NCI-H2029 treated with DMSO at 0.1 percent for 48 hours (cell line): Measurements from ENCODE around the gene BLOC1S3.

Source experiments
- DNase-seq: peaks from one replicate; lab custom pipeline; 2025; lab: John Stamatoyannopoulos, UW

Gene BLOC1S3, protein sequence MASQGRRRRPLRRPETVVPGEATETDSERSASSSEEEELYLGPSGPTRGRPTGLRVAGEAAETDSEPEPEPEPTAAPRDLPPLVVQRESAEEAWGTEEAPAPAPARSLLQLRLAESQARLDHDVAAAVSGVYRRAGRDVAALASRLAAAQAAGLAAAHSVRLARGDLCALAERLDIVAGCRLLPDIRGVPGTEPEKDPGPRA

DNA sequence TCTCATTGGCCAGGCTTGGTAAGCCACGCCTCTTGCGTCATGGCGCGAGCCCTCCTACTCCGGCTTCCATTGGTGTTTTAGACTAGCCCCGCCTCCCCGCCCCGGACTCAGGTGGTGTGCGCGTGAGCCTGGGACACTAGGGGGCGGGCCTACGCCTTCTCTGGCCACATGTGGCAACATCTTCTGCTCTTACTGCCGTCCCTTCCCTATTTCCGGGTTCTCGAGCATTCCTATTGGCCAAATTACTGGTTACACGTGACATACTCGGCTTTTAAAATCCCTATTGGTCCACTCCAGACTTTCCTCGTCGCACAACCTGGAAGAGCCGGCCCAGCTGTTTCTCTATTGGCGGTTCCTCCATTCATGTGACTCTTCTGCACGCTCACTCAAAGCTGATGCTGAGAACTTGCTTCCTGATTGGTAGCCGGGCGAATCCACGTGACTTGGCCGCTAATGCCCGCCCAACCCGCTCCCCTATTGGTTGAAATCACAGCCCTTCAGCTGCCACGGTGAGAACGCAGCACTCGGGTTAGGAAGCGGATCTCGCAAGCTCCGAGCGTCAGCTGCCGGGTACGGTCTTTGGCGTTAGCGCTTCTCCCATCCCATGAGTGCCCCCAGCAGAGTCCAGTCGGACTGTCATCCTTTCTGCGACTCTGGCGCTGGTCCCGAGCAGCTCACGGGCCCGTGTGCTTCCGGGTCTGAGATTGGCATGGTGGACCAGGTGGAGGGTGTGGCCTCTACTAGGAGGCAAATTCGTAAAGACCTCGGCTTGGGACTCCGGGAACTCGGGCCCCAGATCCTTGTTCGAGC is at the start of gene BLOC1S3:
Gene BLOC1S3 (plus strand): TSS at position 523 of the 810 bp plus-strand sequence. CDS start 513 bp downstream, outside the sequence.
- peak; percentile 99 for DNase-seq

DNA sequence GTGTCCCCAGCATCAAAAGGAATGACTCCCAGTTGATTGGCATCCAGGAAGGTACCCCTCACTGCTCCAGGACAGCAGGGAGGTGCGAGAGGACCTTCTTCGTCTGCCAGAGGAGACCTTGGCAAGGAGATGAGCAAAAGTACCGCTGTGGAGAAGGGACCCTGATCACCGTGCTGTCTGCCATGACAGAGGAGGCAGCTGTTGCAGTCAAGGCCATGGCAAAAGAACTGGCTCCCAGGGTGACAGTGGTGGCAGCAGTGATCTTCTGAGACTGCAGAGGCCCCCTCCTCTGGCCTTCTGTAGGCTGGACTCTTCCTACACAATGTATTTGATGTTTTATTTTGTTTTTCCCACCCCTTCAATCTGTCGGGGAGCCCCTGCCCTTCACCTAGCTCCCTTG is 49.8 kb upstream of the BLOC1S3 start:
- DNase-seq = no peak

DNA sequence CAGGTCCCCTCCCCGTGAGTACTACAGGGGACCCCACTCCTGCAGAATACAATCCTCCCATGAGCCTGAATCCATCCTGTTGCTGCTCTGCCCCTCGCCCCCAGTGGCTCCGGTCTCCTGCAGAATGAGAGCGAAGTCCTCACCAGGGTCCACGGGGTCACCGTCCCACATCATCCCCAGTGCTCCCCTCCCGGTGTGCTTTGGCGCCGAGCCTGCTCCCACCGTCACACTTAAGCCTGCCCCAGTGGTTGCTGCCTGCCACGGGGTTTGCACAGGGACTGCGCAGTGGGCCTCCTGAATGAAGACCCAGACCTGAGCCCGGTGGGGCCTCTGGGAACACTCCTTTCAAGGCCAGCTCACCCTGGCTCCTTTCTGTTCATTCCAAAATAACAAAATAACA is 48.3 kb upstream of the BLOC1S3 start:
- DNase-seq = no peak

DNA sequence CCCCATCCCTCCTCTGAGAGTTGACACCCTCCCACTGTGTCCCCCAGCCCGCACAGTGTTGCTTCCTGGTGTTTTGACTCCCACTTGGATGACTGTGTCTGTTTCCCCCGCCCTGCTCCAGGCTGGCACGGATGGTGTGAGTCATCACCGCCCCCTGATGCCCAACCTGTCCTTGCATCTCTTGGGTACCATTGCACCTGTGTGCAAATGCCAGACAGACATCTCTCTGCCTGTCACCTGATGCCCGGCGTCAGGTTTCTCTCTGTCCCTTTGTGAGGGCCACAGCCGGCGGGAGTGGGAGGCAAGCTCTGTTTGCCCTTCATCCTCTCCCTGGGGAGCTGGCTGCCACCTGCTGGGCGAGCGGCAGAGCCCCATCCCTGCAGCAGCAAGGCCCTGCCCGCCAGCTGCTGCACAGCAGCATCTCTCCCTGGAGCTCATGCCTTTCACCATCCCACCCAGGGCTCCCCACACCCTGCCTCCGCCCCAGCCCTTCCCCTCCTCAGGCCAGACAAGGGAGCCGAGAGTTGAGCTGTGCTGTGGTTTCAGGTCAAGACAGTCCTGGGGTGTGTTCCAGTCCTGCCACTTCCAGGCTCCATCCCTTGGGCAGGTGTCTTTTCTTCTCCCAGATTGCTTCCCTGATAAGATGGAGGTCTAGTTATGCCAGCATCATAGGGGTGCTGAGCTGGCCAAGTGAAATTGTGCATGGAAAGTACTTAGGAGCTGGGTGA is 47.5 kb upstream of the BLOC1S3 start:
- DNase-seq = peak; percentile 84

DNA sequence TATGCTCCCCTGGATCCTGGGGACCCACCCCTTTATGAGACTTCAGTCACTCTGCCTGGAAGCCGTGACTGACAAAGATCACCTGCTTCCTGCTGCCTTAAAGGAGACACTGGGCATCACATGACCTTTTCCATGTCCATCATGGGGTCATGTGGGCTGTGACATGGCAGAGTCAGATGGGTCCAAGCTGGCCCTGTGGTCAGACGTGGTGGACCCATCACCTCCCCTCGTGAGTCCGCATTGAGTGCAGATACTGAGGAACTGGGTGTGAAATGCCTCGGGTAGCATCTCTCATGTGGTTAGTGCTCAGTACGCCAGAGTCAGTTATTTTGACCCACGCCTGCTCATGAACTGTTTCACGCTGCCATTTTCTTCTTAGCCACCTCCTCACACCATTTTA is 44.9 kb upstream of the BLOC1S3 start:
- no peak for DNase-seq

DNA sequence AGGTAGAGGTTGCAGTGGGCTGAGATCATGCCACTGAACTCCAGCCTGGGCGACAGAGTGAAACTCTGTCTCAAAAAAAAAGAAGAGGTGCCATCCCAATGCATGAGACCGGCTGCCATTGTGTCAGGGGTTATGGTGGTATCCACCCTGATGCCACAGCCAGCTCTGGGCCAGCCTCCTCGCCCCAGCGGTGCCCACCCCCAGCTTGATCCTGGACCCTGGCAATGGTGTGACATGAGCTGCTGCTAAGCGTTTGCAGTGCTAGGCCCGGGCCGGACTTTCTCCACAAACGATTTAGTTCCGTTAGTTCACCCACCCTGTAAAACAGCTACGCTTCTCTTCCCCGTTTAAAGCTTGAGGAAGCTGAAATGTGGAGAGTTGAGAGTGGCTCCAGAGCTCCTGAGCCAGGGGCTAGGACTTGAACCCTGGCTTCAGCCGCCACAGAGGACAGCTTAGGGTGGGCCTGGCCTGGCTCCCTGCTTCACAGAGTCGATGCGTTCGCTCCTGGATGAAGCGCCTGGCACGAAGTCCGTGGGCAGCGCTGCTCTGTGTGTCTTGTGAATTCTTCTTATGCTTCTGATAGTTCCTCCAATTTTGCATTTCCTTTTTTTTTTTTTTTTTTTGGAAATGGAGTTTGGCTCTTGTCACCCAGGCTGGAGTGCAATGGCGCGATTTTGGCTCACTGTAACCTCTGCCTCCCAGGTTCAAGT is 43.3 kb upstream of the BLOC1S3 start:
- DNase-seq = no peak

DNA sequence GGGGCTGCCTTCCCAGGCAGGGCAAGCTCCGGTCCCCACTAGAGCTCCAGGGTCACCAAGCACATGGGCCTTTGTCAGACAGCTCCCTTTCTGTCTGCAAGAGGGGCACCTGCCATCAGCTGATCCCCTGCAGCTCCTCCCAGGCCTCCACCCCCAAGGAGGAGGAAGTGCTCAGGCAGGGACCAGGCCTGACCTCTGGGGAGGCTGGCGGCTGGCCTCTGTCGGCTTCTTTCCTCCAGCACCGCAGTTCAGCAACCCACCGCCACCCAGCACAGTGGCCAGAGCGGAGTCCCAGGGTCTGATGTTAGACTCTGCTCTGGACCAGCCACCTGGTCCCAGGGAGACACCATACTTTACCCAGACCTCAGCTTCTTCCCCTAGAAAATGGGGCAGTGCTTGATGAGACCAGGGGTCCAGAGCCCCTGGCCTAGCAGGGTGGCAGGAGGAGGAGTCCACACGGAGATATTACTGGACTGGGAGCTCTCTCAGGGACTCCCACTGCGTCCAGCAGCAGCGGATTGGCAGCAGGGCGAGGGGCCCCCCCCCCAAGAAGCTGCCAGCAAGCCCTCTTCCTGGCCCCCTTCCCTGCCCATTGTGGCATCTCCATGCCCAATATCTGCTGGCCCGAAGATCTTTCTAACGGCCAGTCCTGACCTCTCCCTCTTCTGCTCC is 41.9 kb upstream of the BLOC1S3 start:
- no peak for DNase-seq

DNA sequence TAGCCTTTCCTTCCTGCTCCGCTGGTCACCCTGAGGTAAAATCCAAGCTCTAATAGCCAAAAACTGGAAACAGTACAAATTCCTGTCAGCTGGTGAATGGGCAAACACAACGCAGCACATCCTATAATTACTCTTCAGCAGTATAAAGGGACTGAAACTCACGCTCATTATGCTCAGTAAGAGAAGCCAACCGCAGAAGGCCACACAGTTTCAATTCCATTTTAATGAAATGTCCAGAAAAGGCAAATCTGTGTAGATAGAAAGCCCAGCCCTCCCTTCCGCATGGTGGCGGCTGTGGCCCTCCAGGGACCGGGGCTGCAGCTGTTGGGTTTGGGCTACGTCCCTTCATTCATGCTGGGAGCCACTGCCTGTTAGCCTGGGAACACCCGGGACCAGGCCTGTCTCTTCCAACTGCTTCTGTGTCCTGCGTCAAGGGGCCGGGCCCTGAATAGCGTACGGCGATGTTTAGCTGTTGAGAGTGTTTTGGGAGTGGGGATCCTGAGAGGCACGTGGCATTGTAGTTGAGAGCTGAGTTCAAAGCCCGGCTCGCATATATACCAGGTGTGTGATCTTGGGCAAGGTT is 41.3 kb upstream of the BLOC1S3 start:
- no peak for DNase-seq

DNA sequence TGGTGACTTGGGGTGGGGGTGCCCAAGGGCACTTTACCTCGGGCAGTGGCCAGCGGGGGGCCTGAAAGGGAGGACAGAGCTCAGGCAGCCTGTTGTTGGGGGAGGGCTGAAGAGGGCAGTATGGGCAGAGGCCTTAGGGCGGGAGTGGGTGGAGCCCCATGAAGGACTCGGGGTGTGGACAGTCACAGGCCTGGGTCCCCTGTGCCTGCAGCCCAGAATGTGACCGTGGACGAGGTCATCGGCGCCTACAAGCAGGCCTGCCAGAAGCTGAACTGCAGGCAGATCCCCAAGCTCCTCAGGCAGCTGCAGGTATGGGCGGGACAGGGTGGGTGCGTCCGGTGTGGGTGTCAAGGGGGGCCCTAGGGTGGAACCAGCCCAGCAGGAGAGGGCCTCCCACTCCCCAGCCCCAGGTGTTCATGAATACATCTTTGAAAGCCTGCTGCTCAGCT is 40.3 kb upstream of the BLOC1S3 start:
- no peak for DNase-seq

DNA sequence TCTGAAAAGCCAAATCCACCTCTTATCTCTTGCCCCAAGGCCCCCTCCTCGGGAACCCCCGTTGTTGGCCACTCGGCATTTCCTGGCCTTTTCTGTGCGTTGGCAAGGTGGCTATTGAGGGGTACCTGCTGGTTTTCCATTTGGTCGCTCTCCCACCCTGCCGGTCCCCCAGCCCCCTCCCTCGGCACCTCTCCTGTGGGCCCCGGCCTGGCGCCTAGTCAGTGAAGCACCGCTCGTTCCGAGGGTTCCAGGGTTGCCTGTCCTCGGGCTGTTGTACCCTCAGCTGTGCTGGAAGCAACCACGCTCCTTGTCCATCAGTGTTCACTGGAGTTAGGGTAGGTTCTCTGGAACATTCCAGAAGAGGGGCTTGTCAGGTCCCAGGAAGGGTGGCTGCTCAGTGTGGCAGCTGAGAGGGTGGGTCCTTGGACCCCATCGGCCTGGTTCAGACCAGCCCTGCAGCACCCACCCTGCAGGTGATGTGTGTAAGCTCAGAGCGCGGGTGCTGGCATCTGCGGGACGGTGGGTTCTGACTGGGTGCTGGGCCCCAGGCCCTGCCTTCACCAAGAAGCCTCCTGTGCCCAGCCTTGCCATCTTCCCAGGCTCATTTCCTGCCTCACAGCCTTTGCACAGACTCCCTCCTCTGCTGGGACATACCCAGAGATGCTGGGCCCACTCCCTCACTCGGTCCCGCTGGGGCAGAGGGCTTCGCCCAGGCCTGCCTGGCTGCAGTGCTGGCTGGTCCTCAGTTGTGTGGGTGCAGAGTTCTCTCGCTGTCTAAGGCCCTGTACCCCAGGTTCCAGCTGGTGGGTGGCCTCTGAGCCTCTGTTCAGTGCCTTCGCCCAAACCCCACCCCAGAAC is 39.1 kb upstream of the BLOC1S3 start:
- no peak for DNase-seq

DNA sequence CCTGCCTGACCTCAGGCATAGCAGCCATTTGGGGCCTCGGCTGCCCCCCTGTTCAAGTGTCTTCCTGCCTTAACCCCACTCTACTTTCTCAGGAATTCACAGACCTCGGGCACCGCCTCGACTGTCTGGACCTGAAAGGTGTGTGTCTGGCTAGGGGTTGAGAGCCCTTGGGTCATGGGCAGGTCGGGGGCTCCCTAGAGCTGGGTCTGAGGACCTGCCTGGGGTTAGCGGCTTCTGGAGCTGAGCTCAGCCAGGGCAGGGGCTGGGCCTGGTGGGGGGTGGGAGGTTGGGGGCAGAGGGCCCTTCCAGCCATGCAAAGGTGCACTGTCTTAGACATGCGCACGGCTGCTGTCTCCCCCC is 38.5 kb upstream of the BLOC1S3 start:
- DNase-seq = no peak

DNA sequence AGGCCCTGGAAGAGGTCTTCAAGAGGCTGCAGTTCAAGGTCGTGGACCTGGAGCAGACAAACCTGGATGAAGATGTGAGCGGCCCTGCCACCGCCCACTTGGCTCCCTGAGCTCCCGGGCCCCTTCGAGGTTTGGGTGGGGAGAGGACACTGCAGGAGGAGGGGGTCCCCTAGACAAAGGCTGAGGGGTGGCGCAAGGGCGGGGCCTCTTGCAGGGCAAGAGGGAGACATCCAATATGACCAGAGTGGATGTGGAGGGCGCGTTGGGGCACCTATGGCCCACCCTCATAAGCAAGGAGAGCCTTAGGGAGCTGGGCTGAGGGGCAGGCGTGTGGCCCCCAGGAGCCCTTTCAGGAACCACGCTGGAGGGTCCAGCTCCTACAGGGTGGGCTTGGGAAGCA is 38.1 kb upstream of the BLOC1S3 start:
- DNase-seq = no peak

DNA sequence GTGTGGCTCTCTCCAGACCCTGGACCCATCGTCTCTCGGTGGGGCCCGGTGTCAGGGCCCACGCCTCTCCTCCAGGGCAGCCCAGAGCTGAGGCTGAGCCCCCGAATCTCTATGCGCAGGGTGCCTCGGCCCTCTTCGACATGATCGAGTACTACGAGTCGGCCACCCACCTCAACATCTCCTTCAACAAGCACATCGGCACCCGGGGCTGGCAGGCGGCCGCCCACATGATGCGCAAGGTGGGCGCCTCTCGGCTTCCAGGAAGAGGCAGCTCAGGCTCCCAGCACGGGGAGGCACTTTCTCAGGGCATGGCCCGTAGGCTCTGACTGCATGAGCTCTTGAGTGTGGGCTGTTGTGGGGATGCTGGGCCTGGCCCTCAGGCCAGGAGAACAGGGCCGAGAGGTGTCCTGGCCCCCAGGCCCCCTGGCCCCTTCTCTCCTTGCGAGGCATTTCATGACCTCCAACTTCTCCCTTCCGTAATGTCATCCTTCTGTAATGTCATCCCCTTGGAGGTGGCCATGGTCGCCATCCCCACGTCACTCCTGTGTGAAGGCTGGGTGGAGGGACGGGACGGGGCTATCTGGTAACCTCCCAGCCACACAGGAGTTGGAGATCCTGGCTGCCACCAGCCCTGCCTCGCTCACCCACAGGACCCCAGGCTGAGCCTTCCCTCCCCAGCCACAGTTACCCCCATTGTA is 37.2 kb upstream of the BLOC1S3 start:
- DNase-seq = no peak

DNA sequence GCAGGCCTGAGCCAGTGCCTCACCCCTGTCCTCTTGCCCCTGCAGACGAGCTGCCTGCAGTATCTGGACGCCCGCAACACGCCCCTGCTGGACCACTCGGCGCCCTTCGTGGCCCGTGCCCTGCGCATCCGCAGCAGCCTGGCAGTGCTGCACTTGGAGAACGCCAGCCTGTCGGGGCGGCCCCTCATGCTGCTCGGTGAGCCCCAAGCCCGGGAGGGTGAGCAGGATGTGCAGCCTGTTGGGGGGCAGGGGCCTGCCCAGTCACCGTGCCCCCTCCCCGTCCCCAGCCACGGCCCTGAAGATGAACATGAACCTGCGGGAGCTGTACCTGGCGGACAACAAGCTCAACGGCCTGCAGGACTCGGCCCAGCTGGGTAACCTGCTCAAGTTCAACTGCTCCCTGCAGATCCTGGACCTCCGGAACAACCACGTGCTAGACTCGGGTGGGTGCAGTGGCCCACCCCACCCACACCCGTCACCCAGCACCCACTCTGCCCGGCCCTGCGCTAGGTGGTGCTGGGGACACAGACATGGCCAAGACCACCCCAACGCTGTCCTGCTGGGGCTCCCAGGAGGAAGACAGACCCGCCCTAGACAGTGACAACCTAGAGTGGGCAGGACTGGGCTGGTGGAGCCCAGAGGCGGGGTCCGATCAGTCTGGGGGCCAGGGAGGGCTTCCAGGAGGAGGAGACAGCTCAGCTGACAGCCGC is 36.4 kb upstream of the BLOC1S3 start:
- no peak for DNase-seq

DNA sequence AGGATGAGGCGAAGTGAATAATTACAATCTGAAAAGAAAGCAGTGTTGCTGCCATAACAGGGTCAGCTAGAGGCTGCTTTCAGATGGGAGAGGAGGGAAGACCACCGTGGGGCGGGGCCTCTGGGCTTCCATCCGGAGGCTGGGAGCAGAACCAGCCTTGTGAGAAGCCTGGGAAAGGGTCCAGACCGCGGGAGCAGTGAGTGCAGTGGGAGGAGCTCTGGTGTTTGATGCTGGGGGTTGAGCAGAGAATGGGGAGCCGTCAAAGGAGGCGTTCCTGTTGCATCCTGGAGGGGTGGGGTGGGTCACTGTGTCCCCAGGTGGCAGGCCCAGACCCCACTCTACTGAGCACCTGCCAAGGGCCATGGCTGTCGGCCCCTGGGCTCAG is 35.9 kb upstream of the BLOC1S3 start:
- no peak for DNase-seq

DNA sequence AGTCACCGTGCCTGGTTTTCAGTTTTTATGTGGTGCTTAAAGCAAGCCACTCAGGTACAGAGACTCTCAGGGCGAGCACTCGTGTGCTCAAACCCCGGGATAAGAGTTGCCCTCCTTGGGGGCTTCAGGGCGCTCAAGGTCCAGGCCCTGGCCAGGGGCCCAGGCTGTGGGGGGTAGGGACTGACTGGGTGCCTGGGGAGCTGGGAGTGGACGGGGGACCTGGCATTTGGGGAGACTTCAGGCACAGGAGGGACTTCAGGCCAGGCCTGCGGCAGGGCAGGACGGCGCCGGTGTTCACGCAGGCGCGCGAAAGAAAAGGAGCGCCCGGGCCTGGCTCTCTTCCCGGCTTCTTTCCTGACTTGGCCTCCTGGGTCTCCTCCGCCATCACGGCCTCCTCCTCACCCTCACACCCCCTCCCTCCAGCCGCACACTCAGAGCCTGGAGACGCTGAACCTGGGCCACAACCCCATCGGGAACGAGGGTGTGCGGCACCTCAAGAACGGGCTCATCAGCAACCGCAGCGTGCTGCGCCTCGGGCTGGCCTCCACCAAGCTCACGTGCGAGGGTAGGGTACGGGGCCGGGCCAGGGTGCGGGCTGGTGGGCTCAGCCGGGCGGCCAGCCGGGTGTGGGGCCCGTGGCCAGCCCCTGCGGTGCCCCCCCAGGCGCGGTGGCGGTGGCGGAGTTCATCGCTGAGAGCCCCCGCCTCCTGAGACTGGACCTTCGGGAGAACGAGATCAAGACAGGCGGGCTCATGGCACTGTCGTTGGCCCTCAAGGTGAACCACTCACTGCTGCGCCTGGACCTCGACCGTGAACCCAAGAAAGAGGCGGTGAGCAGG is 33.9 kb upstream of the BLOC1S3 start:
- no peak for DNase-seq

DNA sequence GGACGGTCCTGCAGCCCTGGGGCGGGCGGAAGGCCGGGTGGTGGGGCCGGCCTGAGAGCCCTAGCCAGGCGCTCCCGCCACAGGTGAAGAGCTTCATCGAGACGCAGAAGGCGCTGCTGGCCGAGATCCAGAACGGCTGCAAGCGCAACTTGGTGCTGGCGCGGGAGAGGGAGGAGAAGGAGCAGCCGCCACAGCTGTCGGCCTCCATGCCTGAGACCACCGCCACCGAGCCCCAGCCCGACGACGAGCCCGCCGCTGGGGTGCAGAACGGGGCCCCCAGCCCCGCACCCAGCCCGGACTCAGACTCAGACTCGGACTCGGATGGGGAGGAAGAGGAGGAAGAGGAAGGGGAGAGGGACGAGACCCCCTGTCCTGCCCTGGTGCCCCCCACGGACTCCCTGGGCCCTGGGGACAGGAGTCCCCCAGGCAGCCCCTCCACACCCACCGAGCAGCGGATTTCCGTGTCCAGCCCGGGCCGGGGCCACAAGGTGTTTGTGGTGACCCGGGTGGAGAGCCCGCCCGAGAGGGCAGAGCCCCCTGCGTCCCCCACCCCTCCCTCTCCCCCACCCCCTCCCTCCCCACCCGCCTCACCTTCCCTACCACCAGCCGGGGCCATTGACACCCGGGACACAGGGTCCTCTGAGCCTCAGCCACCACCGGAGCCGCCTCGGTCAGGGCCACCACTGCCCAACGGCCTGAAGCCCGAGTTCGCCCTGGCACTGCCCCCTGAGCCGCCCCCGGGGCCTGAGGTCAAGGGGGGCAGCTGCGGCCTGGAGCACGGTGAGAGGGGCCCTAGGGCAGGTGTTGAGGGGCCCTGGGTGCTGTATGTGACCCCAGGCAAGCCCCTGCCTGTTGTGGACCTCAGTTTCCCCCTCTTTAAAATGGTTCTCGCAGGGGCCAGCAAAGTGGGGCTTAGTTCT is 33.1 kb upstream of the BLOC1S3 start:
- DNase-seq = no peak
